WTC11 (cell line): ENCODE results near the gene CETN2.

Experiments used
- ATF2 ChIP-seq: sonication (generic); formaldehyde crosslinking; IDR thresholded peaks from 2 replicates; pipeline ENCODE4 v1.8.1; 2022; ENCODE audit warnings: low read depth, missing genetic modification reagents, borderline replicate concordance
- CREB1 ChIP-seq: sonication (generic); formaldehyde crosslinking; IDR thresholded peaks from 2 replicates; pipeline ENCODE4 v1.8.0; 2023; ENCODE audit warnings: mild to moderate bottlenecking, missing genetic modification reagents
- CREM ChIP-seq: sonication (generic); formaldehyde crosslinking; IDR thresholded peaks from 2 replicates; pipeline ENCODE4 v1.8.1; 2022; ENCODE audit warnings: mild to moderate bottlenecking, missing genetic modification reagents, moderate library complexity
- FOXP1 ChIP-seq: sonication (generic); formaldehyde crosslinking; IDR thresholded peaks from 2 replicates; pipeline ENCODE4 v1.8.0; 2022; ENCODE audit warnings: missing genetic modification reagents, mild to moderate bottlenecking, moderate library complexity, borderline replicate concordance
- HMGXB4 ChIP-seq: sonication (generic); formaldehyde crosslinking; IDR thresholded peaks from 2 replicates; pipeline ENCODE4 v1.8.1; 2023; ENCODE audit warnings: mild to moderate bottlenecking, moderate library complexity, missing genetic modification reagents
- IRF2 ChIP-seq: sonication (generic); formaldehyde crosslinking; IDR thresholded peaks from 2 replicates; pipeline ENCODE4 v1.8.0; 2022; ENCODE audit warnings: low read depth, missing genetic modification reagents, borderline replicate concordance
- NR2C2 ChIP-seq: sonication (generic); formaldehyde crosslinking; IDR thresholded peaks from 2 replicates; pipeline ENCODE4 v1.8.0; 2022; ENCODE audit warnings: mild to moderate bottlenecking, missing genetic modification reagents
- TP53 ChIP-seq: sonication (generic); formaldehyde crosslinking; IDR thresholded peaks from 2 replicates; pipeline ENCODE4 v1.8.1; 2023; ENCODE audit warnings: mild to moderate bottlenecking, missing genetic modification reagents
- USF2 ChIP-seq: sonication (generic); formaldehyde crosslinking; IDR thresholded peaks from 2 replicates; pipeline ENCODE4 v1.8.1; 2023; ENCODE audit warnings: mild to moderate bottlenecking, missing genetic modification reagents, moderate library complexity
- TF ChIP-seq, protein P1 (sequence below): fragments of 200-600 bp; IDR thresholded peaks from 2 replicates; pipeline ENCODE4 v1.8.0; 2022; ENCODE audit warnings: antibody characterized with exemption

DNA sequence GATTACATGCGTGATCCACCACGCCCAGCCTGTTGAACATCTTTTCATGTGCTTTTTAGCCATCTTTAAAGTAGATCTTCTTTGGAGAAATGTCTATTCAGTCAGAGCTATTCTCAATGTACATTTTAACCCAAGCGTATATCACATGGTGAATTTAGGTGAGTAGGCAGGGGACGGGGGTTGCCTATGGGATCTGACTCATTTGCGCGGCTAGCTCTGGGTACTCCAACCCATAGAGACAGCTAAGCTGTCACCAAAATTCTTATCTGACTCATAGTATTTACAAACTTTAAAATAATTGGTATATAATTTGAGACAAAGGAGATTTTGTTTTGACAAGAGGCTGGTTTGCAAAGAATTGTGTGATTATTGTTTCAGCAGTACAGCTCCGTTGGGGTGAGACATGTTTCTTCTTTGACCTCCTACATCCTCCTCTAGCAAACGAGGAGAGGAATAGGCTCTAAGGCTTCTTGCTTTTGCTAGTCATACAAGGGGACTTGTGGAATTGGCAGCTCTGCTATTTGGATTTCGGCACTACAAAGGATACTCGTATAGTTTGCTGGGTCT lies 12.3 kb upstream of the CETN2 start:
- TF ChIP-seq NR2C2 (CRISPR knock-in tag) (no peak), HMGXB4 (CRISPR knock-in tag) (no peak), IRF2 (CRISPR knock-in tag) (no peak), CREM (no peak), CREB1 (CRISPR knock-in tag) (no peak), FOXP1 (no peak), ATF2 (CRISPR knock-in tag) (no peak), USF2 (CRISPR knock-in tag) (no peak), TP53 (CRISPR knock-in tag) (no peak)
- TF ChIP-seq, protein P1, sequence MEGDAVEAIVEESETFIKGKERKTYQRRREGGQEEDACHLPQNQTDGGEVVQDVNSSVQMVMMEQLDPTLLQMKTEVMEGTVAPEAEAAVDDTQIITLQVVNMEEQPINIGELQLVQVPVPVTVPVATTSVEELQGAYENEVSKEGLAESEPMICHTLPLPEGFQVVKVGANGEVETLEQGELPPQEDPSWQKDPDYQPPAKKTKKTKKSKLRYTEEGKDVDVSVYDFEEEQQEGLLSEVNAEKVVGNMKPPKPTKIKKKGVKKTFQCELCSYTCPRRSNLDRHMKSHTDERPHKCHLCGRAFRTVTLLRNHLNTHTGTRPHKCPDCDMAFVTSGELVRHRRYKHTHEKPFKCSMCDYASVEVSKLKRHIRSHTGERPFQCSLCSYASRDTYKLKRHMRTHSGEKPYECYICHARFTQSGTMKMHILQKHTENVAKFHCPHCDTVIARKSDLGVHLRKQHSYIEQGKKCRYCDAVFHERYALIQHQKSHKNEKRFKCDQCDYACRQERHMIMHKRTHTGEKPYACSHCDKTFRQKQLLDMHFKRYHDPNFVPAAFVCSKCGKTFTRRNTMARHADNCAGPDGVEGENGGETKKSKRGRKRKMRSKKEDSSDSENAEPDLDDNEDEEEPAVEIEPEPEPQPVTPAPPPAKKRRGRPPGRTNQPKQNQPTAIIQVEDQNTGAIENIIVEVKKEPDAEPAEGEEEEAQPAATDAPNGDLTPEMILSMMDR: no peak
